Kidney (tissue), 14 donors: ENCODE results near the gene PGLYRP1. TPM values are rescaled to one million over a fixed set of nuclear protein-coding genes. Genes with fewer than 3 reads are reported as not detected.
A peak's percentile ranks its signal among the peaks of the same experiment; 100 is the strongest.

Experiments
- DNase-seq, 5 donors: peaks; one replicate each; pipeline ENCODE4 v3.0.0-alpha.2; 2013 to 2020
- FAIRE-seq: peaks from 2 replicates; lab custom pipeline; 2012; peaks lifted over from hg19 to GRCh38; lab: Jason Lieb, UNC
- H3K27ac ChIP-seq, 2 donors: one replicate each; pipeline ENCODE4 v1.7.0; 2013; ENCODE audit warnings: low read depth in 2 of 2, low read length in 2 of 2, inconsistent platforms in 1 of 2
- H3K27me3 ChIP-seq: one replicate; pipeline ENCODE4 v1.7.1; 2013; ENCODE audit warnings: low read length, inconsistent platforms; ENCODE audit not compliant: control insufficient read depth, insufficient read depth
- H3K36me3 ChIP-seq, 3 donors: one replicate each; pipeline versions ENCODE4 v1.7.0 to v1.7.1; 2013; ENCODE audit warnings: low read length in 3 of 3, control low read depth in 1 of 3, inconsistent platforms in 1 of 3; ENCODE audit not compliant: insufficient read depth in 3 of 3, control insufficient read depth in 2 of 3
- H3K4me1 ChIP-seq, 3 donors: one replicate each; pipeline versions ENCODE4 v1.7.0 to v1.7.1; 2013; ENCODE audit warnings: low read length in 3 of 3, inconsistent platforms in 1 of 3, low read depth in 1 of 3; ENCODE audit not compliant: control insufficient read depth in 2 of 3, insufficient read depth in 2 of 3
- H3K4me3 ChIP-seq, 3 donors: one replicate each; pipeline versions ENCODE4 v1.7.0 to v1.8.1; 2013; ENCODE audit warnings: low read length in 3 of 3, control low read depth in 1 of 3, inconsistent platforms in 1 of 3
- H3K9ac ChIP-seq, 3 donors: one replicate each; pipeline versions ENCODE4 v1.7.0 to v1.7.1; 2013; ENCODE audit warnings: low read length in 3 of 3, control low read depth in 1 of 3, inconsistent platforms in 1 of 3
- H3K9me3 ChIP-seq, 3 donors: one replicate each; pipeline versions ENCODE4 v1.7.0 to v1.7.1; 2013; ENCODE audit warnings: low read length in 3 of 3, control low read depth in 1 of 3, inconsistent platforms in 1 of 3; ENCODE audit not compliant: control insufficient read depth in 2 of 3, insufficient read depth in 1 of 3
- intact Hi-C: fragments of 100-400 bp; cut with DNase I; formaldehyde crosslinking; loops from one replicate; pipeline ENCODE4 v1.11.1; 2022
- polyA plus RNA-seq: library from polyadenylated mRNA; stranded (reverse); fragments of 350-450 nt; fragmentation: Illumina TruSeq; extraction: RNeasy Lipid Tissue Mini Kit (QIAGEN cat#74804); gene quantifications from one replicate; pipeline ENCODE4 v1.2.3, GENCODE V29; 2014; ENCODE audit warnings: low read depth, low replicate concordance; ENCODE audit not compliant: insufficient read depth
- total RNA-seq: library from RNA; stranded (reverse); fragmentation: NEBNext Ultra II Directional; extraction: Animal tissue kit (Norgen Biotek cat#: 25700); gene quantifications from one replicate; pipeline ENCODE4 v1.2.1, GENCODE V29; 2021
- TF ChIP-seq, protein P1 (sequence below): IDR thresholded peaks from 3 replicates; pipeline ENCODE4 v1.5.1; 2012; ENCODE audit warnings: mild to moderate bottlenecking, moderate library complexity, borderline replicate concordance; ENCODE audit not compliant: insufficient read depth; ENCODE audit errors: extremely low read depth
- donor health status: control.
- donor health status: control.
- donor health status: control.
- donor health status: control.
- donor health status: control.
- donor health status: DM: yes; HTN: yes; CAD: no.
- donor health status: Normal renal cell carcinoma (clear cell type).

Gene PGLYRP1
- total and polyA plus RNA-seq, 2 donors from 2014 or later, result not detected

- intact Hi-C loops, result no loop called here
- no peak within 1 kb of the TSS for H3K4me3 ChIP-seq
- H3K9ac ChIP-seq, result no peak within 1 kb of the TSS
- H3K36me3 ChIP-seq, result no peaks in the 10 kb centered on the region
- no peaks in the 10 kb centered on the region for H3K27me3 ChIP-seq
- TF ChIP-seq, protein P1, sequence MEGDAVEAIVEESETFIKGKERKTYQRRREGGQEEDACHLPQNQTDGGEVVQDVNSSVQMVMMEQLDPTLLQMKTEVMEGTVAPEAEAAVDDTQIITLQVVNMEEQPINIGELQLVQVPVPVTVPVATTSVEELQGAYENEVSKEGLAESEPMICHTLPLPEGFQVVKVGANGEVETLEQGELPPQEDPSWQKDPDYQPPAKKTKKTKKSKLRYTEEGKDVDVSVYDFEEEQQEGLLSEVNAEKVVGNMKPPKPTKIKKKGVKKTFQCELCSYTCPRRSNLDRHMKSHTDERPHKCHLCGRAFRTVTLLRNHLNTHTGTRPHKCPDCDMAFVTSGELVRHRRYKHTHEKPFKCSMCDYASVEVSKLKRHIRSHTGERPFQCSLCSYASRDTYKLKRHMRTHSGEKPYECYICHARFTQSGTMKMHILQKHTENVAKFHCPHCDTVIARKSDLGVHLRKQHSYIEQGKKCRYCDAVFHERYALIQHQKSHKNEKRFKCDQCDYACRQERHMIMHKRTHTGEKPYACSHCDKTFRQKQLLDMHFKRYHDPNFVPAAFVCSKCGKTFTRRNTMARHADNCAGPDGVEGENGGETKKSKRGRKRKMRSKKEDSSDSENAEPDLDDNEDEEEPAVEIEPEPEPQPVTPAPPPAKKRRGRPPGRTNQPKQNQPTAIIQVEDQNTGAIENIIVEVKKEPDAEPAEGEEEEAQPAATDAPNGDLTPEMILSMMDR, result no peak
- no peak within 1 kb of the TSS for H3K27ac ChIP-seq
- peak in 3 of 5 donors; percentile 55 to 74 (median 66) for DNase-seq
- H3K4me1 ChIP-seq, result no peaks in the 10 kb centered on the region
- peaks cover 0 to 3% (median 0%) of the 10 kb centered on the region in 3 donors for H3K9me3 ChIP-seq
- FAIRE-seq, result no peak
Measured at GRCh38 chr19:46040952-46041500, 18.2 kb upstream of the PGLYRP1 start, which contains the start of gene IGFL4. Gene IGFL4, minus strand, starts transcription at chr19:46041002. Its CDS starts 40 bp downstream, at chr19:46040962.

- H3K36me3 ChIP-seq, result no peaks in the 10 kb centered on the region
- FAIRE-seq, result no peak
- intact Hi-C loops, result no loop called here
Measured at GRCh38 chr19:46040125-46040524, 17.3 kb upstream of the PGLYRP1 start.

GRCh38 chr19:46036744-46037128 is 13.9 kb upstream of the PGLYRP1 start:
- DNase-seq (no peak), FAIRE-seq (no peak)
- H3K27ac ChIP-seq, result no peak overlapping the region
- TF ChIP-seq, protein P1, result no peak
- intact Hi-C loops, result no loop called here
- no peaks in the 10 kb centered on the region for H3K4me1 ChIP-seq
- no peaks in the 10 kb centered on the region for H3K36me3 ChIP-seq
- H3K27me3 ChIP-seq, result no peaks in the 10 kb centered on the region
- H3K9ac ChIP-seq, result no peak overlapping the region
- no peaks in the 10 kb centered on the region for H3K9me3 ChIP-seq
- H3K4me3 ChIP-seq, result no peak overlapping the region

More at GRCh38 chr19:46040125-46040524, 17.3 kb upstream of the PGLYRP1 start:
- Histone ChIP-seq H3K27ac (no peak overlapping the region), H3K4me3 (no peak overlapping the region), H3K27me3 (no peaks in the 10 kb centered on the region), H3K4me1 (no peaks in the 10 kb centered on the region), H3K9me3 (no peaks in the 10 kb centered on the region), H3K9ac (no peak overlapping the region)
- DNase-seq, result no peak
- TF ChIP-seq, protein P1, result no peak
